MG63 (cell line): ENCODE results near the gene ERBB4. TPM values are rescaled to one million over a fixed set of nuclear protein-coding genes. Genes with fewer than 3 reads are reported as not detected.

Experiments used
- DNase-seq: peaks from one replicate; pipeline ENCODE4 v3.0.0-alpha.2; 2020
- H3K27me3 ChIP-seq: fragments of 250-450 bp; sonication (Bioruptor Pico); 2 replicates; pipeline ENCODE4 v1.5.1; 2020; ENCODE audit warnings: mild to moderate bottlenecking, moderate library complexity
- H3K36me3 ChIP-seq: fragments of 250-450 bp; sonication (Bioruptor Pico); 2 replicates; pipeline ENCODE4 v1.5.1; 2020; ENCODE audit warnings: mild to moderate bottlenecking, moderate library complexity
- H3K4me3 ChIP-seq: fragments of 250-450 bp; sonication (Bioruptor Pico); 2 replicates; pipeline ENCODE4 v1.5.1; 2020; ENCODE audit warnings: mild to moderate bottlenecking, moderate library complexity
- H3K9me3 ChIP-seq: fragments of 250-450 bp; sonication (Bioruptor Pico); 2 replicates; pipeline ENCODE4 v1.5.1; 2020; ENCODE audit warnings: mild to moderate bottlenecking, moderate library complexity
- total RNA-seq: library from RNA; depleted of rRNA; stranded (reverse); fragments of >200 nt; shearing (Covaris generic); gene quantifications from 2 replicates; pipeline ENCODE4 v1.2.3, GENCODE V29; 2014; ENCODE audit warnings: low replicate concordance

ERBB4 gene
- total RNA-seq, 1 experiment from 2014 or later: 0.07 TPM

- DNase-seq: no peak
- Histone ChIP-seq H3K36me3 (no peaks in the 10 kb centered on the region), H3K4me3 (no peak overlapping the region), H3K9me3 (no peaks in the 10 kb centered on the region), H3K27me3 (no peaks in the 10 kb centered on the region)
Observed at GRCh38 chr2:211875488-211875887, 663.1 kb downstream of the ERBB4 start.

GRCh38 chr2:211868996-211869533 is 669.5 kb downstream of the ERBB4 start:
- no peaks in the 10 kb centered on the region for H3K36me3 ChIP-seq
- H3K27me3 ChIP-seq: no peaks in the 10 kb centered on the region
- DNase-seq: no peak
- H3K4me3 ChIP-seq: no peak overlapping the region
- H3K9me3 ChIP-seq: no peaks in the 10 kb centered on the region

GRCh38 chr2:211867845-211868451 is 670.7 kb downstream of the ERBB4 start:
- no peak for DNase-seq
- Histone ChIP-seq H3K27me3 (no peaks in the 10 kb centered on the region), H3K9me3 (no peaks in the 10 kb centered on the region)

GRCh38 chr2:211864328-211864727 is 674.3 kb downstream of the ERBB4 start:
- Histone ChIP-seq H3K9me3 (no peaks in the 10 kb centered on the region; the same call in 1 of the 2 replicates), H3K27me3 (no peaks in the 10 kb centered on the region), H3K4me3 (no peak overlapping the region), H3K36me3 (no peaks in the 10 kb centered on the region)
- no peak for DNase-seq

More at GRCh38 chr2:211867845-211868451, 670.7 kb downstream of the ERBB4 start:
- Histone ChIP-seq H3K4me3 (no peak overlapping the region), H3K36me3 (no peaks in the 10 kb centered on the region)

GRCh38 chr2:211860224-211860623 is 678.4 kb downstream of the ERBB4 start:
- DNase-seq: no peak
- H3K27me3 ChIP-seq: no peaks in the 10 kb centered on the region
- H3K4me3 ChIP-seq: no peak overlapping the region
- H3K9me3 ChIP-seq: no peaks in the 10 kb centered on the region; the same call in 1 of the 2 replicates
- no peaks in the 10 kb centered on the region for H3K36me3 ChIP-seq

- no peak overlapping the region for H3K4me3 ChIP-seq
- no peak for DNase-seq
- no peaks in the 10 kb centered on the region for H3K27me3 ChIP-seq
- no peaks in the 10 kb centered on the region for H3K9me3 ChIP-seq
- H3K36me3 ChIP-seq: no peaks in the 10 kb centered on the region
Observed at GRCh38 chr2:211854832-211855231, 683.8 kb downstream of the ERBB4 start.

- Histone ChIP-seq H3K27me3 (no peaks in the 10 kb centered on the region), H3K4me3 (no peak overlapping the region)
- DNase-seq: no peak
Observed at GRCh38 chr2:211846714-211847113, 691.9 kb downstream of the ERBB4 start.

GRCh38 chr2:211846036-211846400 is 692.6 kb downstream of the ERBB4 start:
- Histone ChIP-seq H3K9me3 (no peaks in the 10 kb centered on the region), H3K4me3 (no peak overlapping the region), H3K27me3 (no peaks in the 10 kb centered on the region), H3K36me3 (no peaks in the 10 kb centered on the region)
- DNase-seq: no peak

More at GRCh38 chr2:211846714-211847113, 691.9 kb downstream of the ERBB4 start:
- no peaks in the 10 kb centered on the region for H3K36me3 ChIP-seq
- no peaks in the 10 kb centered on the region for H3K9me3 ChIP-seq

- H3K27me3 ChIP-seq: no peaks in the 10 kb centered on the region
Observed at GRCh38 chr2:211845338-211846035, 693.1 kb downstream of the ERBB4 start.

GRCh38 chr2:211837706-211838105 is 700.9 kb downstream of the ERBB4 start:
- H3K27me3 ChIP-seq: no peaks in the 10 kb centered on the region
- no peaks in the 10 kb centered on the region for H3K9me3 ChIP-seq
- no peak overlapping the region for H3K4me3 ChIP-seq
- no peak for DNase-seq
- no peaks in the 10 kb centered on the region for H3K36me3 ChIP-seq

More at GRCh38 chr2:211845338-211846035, 693.1 kb downstream of the ERBB4 start:
- no peak for DNase-seq
- no peak overlapping the region for H3K4me3 ChIP-seq
- no peaks in the 10 kb centered on the region for H3K36me3 ChIP-seq
- no peaks in the 10 kb centered on the region for H3K9me3 ChIP-seq

GRCh38 chr2:211837206-211837605 is 701.4 kb downstream of the ERBB4 start:
- no peaks in the 10 kb centered on the region for H3K27me3 ChIP-seq
- H3K4me3 ChIP-seq: no peak overlapping the region
- H3K9me3 ChIP-seq: no peaks in the 10 kb centered on the region
- DNase-seq: no peak
- H3K36me3 ChIP-seq: no peaks in the 10 kb centered on the region

- no peak overlapping the region for H3K4me3 ChIP-seq
- DNase-seq: no peak
- H3K27me3 ChIP-seq: no peaks in the 10 kb centered on the region
- H3K9me3 ChIP-seq: no peaks in the 10 kb centered on the region
- H3K36me3 ChIP-seq: no peaks in the 10 kb centered on the region
Observed at GRCh38 chr2:211836409-211836808, 702.2 kb downstream of the ERBB4 start.

- H3K27me3 ChIP-seq: no peaks in the 10 kb centered on the region
- no peak overlapping the region for H3K4me3 ChIP-seq
Observed at GRCh38 chr2:211835695-211836094, 702.9 kb downstream of the ERBB4 start.

GRCh38 chr2:211833582-211834279 is 704.9 kb downstream of the ERBB4 start:
- no peak for DNase-seq
- H3K27me3 ChIP-seq: no peaks in the 10 kb centered on the region
- H3K9me3 ChIP-seq: no peaks in the 10 kb centered on the region
- no peak overlapping the region for H3K4me3 ChIP-seq
- H3K36me3 ChIP-seq: no peaks in the 10 kb centered on the region

More at GRCh38 chr2:211835695-211836094, 702.9 kb downstream of the ERBB4 start:
- Histone ChIP-seq H3K9me3 (no peaks in the 10 kb centered on the region), H3K36me3 (no peaks in the 10 kb centered on the region)
- no peak for DNase-seq

- H3K27me3 ChIP-seq: no peaks in the 10 kb centered on the region
- no peak for DNase-seq
- H3K36me3 ChIP-seq: no peaks in the 10 kb centered on the region
- no peaks in the 10 kb centered on the region for H3K9me3 ChIP-seq
- no peak overlapping the region for H3K4me3 ChIP-seq
Observed at GRCh38 chr2:211829725-211830124, 708.9 kb downstream of the ERBB4 start.

GRCh38 chr2:211823886-211824479 is 714.6 kb downstream of the ERBB4 start:
- DNase-seq: no peak
- no peaks in the 10 kb centered on the region for H3K27me3 ChIP-seq
- H3K4me3 ChIP-seq: no peak overlapping the region
- no peaks in the 10 kb centered on the region for H3K9me3 ChIP-seq
- H3K36me3 ChIP-seq: no peaks in the 10 kb centered on the region
